Stimulated activated CD8-positive, alpha-beta memory T cell treated with anti-CD3 and anti-CD28 coated beads, Interleukin-7, amount 100 ng/mL, for 24 hours (primary cell): ENCODE results near the gene RNF212B.
A peak's percentile ranks its signal among the peaks of the same experiment; 100 is the strongest.
"Not testable (repeated sequence)": the region's sequence is repeated elsewhere in the genome, so short reads cannot be mapped to it uniquely, and the experiment has no call there.

Source experiments
- DNase-seq: peaks from one replicate; pipeline ENCODE4 v3.0.0-alpha.2; 2020; ENCODE audit warnings: low read depth

RNF212B gene, protein sequence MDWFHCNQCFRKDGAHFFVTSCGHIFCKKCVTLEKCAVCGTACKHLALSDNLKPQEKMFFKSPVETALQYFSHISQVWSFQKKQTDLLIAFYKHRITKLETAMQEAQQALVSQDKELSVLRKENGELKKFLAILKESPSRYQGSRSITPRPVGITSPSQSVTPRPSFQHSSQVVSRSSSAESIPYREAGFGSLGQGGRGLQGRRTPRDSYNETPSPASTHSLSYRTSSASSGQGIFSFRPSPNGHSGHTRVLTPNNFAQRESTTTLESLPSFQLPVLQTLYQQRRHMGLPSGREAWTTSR

DNA sequence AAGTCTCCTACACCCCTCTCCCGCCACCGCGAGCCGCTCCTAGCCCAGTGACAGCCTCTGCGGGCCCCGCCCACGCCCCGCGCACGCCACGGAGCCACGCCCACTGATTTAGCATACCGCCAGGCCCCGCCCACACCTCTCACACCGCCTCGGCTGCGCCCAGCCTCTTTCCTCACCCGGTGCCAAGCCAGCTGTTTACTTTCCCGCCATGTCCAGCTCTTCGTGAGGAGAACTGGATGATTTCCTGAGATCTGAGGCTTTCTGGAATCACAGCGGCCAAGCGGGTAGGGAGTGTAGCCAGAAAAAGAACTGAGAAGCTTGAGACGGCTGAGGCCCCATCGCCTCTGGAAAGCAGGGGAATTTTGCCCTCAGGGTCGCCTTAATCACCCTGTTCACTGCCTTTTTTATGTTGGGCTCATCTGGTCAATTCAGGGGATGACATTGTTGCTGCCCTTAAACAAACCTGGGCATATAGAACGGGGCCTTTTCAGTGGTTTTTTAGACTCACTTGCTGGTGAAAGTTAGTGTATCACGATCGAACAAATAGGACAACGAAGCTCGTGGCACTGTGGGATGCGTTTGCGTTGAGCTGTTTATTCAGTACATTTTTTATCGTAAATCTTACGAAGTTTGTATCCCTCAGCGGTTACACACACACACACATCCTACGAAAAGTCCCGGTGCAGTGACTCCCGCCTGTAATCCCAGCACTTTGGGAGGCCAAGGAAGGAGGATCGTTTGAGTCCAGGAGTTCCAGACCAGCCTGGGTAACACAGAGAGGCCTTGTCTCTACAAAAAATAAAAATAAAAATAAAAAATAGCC lies at the start of gene RNF212B:
TSS of gene RNF212B (plus strand) at position 165 of the 823 bp plus-strand sequence. CDS start 2,410 bp downstream, outside the sequence.
- DNase-seq, result peak; percentile 73

DNA sequence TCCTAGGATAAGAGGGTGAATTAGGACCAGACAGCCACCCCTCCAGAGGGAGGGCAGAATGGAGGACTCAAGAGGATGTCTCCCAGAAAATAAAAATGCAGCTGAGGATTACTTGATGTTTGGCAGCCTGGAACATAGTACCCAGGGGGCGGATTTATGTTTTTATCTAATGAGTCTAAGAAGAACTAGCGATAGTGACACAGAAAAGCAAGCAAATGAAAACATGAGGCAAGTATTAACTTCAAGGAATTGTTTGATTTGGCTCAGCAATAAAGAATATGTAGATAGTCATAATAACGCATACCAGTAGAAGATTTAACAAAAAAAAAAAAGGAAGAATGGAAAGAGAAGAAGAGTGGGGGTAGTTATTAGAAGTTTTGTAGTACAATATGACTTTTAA lies 44.3 kb upstream of the RNF212B start:
- DNase-seq, result no peak

DNA sequence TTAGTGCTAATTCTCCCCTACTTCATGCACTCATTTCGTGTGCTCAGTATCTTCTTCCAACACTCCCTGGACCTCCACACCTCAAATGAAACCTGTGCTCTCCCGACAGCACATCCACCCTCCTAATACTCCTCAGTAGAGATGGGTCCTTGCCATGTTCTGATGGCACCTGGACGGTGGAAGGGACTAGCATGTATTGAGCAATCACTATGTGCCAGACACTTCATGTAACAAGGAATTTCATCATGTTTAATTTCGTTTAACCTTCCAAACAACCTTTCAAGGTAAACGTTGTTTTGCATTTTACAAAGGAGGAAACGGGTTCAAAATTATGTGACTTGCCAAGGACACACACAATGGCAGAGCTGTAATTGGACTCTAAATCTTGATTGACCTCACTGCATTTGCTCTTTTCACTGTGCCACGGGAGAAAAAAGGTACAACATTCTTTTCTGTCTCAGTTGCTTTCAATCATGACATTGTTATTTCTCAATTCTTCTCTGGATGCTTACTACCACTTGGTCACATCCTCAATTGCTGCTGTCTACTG lies 42.1 kb upstream of the RNF212B start:
- no peak for DNase-seq

DNA sequence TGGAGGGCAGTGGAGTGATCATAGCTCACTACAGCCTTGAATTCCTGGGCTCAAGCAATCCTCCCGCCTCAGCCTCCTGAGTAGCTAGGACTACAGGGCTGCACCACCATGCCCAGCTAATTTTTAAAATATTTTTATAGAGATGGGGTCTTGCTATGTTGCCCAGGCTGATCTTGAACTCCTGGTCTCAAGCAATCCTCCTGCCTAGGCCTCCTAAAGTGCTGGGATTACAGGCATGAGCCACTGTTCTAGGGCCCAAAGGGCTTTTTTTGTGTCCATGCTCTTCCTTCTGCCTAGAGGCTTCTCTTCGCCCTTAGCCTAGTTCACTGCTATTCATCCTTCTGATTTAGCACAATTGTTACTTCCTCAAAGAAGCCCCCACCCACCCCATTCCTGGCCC lies 41.2 kb upstream of the RNF212B start:
- not testable (repeated sequence) for DNase-seq

DNA sequence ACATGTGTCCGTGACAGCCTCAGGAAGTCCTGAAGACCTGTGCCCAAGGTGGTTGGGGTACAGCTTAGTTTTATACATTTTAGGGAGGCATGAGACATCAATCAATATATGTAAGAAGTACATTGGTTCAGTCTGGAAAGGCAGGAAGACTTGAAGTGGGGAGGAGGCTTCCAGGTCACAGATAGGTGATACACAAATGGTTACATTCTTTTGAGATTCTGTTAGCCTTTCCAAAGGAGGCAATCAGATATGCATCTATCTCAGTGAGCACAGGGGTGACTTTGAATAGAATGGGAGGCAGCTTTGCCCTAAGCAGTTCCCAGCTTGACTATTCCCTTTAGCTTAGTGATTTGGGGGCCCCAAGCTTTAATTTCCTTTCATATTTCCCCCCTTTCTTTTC lies 38.6 kb upstream of the RNF212B start:
- not testable (repeated sequence) for DNase-seq

DNA sequence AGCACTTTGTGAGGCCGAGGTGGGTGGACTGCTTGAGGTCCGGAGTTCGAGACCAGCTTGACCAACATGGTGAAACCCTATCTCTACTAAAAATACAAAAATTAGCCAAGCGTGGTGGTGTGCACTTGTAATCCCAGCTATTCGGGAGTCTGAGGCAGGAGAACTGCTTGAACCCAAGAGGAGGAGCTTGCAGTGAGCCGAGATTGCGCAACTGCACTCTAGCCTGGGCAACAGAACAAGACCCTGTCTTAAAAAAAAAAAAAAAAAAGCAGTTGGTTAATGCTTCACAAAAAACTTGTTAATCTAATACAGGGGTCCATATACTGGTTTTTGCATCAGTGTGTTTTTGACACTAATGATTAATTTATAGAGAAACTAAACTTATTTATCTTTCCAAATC lies 35.7 kb upstream of the RNF212B start:
- DNase-seq, result no peak

DNA sequence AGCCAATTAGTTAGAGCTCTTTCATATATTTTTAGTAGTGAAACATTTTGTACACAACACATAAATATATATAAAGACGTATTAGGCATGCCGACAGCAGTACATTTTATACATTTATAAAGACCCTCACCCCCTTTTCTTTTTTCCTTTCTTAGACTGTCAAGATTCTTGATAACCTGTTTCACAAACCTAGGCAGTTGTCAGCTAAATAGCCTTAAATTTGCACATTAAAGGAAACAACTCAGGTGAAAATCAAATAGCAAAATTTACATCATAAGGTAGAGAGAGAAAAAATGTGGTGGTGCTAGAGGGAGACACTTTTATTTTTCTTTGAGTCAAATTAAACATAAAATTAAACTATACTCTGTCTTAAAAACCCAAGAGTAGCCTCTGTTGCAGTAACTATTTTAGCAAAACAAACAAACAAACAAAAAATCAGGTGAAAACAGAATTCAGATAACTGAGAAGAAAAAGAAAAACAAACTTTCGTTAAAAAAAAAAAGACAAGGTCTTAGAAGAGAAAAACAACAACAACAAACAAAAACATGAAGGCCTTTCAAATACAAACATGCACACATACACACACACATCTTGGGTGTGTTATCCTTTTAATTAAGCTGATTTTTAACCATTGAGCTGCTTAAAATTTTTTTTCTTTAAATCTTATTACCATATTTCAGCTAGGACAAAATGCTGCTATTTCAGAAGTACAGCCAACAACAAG lies 31.2 kb upstream of the RNF212B start:
- DNase-seq, result no peak

DNA sequence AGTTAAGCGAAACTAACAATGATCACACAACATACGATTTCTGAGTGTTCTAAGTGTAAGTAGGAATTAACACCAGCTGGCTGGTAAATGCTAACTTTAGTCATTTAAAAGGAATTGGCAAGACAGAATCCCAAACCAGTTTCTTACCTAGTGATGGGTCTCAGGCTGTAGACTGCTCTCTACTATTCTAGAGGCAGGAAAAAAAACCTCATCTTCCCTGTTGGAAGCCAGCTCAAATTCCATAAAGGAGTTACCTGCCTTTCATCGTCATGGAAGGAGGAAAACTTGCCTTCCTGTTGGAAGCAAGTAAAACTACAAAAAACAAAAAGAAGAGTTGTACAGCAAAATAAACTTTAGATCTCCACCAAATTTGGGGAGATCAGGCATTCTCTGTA lies 30.6 kb upstream of the RNF212B start:
- no peak for DNase-seq

DNA sequence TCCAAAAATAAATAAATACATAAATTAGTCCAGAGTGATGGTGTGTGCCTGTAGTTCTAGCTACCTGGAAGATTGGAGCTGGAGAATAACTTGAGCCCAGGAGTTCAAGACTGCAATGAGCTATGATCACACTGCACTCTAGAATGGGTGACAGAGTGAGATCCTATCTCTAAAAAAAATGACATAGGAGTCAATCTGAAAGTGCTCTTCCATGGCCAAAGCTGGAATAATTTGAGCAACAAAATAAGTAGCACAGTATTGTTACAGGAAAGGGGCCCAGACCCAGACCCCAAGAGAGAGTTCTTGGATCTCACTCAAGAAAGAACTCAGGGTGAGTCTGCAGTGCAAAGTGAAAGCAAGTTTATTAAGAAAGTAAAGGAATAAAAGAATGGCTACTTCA lies 29.4 kb upstream of the RNF212B start:
- no peak for DNase-seq

DNA sequence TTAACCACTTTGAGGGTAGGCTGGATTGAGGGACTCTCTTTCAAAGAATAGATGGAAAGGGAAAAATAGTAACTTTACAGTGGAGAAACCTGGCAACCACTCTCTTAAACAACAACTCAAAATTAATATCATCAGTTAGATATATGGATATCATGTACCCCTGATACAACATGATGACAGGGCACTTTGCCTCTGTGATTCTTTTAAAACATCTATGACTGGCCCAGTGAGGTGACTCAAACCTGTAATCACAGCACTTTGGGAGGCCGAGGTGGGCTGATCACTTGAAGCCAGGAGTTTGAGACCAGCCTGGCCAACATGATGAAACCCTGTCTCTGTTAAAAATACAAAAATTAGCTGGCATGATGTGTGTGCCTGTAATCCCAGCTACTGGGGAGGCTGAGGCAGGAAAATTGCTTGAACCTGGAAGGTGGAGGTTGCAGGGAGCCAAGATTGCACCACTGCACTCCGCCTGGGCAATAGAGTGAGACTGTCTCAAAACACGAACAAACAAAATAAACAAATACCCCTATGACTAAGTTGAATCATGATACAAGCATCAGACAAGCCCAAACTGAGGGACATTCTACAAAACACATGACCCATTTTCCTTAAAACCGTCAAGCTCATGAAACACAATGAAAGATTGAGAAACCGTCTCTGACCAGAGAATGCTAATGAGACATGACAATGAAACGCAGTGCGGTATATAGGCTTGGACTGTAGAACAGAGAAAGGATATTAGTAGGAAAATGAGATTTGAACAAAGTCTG lies 27.9 kb upstream of the RNF212B start:
- no peak for DNase-seq

DNA sequence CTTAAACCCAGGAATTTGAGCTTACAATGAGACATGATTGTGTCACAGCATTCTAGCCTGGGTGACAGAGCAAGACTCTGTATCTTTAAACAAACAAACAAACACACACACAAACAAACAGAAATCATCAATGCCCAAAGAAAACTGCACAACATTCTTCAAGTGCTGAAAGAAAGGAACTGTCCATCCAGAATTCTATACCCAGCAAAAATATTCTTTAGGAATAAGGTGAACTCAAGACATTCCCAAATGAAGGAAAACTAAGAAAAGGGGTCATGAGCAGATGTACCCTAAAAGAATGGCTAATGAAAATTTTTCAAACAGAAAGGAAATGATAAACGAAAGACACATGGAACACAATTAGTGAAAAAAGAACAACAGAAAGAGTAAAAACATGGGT lies 22.3 kb upstream of the RNF212B start:
- DNase-seq, result no peak

DNA sequence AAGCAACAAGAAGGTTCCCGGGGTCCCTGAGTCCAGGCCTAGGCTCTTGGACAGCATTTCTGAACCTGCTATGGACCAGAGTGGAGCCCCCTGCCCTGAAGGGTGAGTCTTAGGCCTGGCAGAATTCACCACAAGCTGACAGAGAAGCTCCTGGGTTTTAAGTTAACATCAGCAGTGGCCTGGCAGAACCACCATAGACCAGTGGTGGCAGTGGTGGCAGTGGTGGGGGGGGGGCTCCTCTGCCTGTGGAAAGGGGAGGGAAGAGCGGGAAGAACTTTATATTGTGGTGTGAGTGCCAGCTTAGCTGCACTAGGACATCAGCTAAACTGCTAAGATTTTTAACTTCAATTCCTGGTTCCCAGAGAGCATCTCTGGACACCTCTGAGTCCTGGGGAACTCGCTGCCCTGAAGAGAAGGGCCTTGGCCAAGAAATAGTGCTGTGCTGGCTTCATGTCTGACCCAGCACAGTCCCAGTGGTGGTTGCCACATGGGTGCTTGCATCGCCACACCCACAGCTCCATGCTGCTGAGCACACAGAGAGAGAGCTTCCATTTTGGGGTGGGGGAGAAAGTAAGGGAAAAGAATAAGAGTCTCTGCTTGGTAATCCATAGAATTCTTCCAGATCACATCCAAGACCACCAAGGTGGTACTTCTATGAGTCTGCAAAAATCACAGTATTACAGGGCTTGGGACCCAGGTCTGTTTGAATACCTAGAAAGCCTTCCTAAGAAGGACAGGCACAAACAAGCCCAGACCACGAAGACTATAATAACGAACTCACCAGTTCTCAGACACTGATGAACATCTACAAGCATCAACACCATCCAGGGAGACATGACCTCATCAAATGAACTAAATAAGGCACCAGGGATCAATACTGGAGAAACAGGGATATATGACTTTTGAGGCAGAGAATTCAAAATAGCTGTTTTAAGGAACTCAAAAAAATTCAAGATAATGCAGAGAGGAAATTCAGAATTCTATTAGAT lies 20.4 kb upstream of the RNF212B start:
- no peak for DNase-seq

DNA sequence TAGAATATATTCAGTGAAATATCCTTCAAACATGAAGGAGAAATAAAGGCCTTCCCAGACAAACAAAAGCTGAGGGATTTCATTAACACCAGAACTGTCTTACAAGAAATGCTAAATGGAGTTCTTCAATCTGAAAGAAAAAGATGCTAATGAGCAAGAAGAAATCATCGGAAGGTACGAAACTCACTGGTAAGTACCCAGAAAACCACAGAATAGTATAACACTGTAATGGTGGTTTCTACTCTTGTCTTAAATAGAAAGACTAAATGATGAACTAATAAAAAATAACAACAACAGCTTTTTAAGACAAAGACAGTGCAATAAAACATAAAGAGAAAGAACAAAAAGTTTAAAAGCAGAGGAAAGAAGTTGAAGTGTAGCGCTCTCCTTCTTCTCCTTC lies 18.7 kb upstream of the RNF212B start:
- no peak for DNase-seq

DNA sequence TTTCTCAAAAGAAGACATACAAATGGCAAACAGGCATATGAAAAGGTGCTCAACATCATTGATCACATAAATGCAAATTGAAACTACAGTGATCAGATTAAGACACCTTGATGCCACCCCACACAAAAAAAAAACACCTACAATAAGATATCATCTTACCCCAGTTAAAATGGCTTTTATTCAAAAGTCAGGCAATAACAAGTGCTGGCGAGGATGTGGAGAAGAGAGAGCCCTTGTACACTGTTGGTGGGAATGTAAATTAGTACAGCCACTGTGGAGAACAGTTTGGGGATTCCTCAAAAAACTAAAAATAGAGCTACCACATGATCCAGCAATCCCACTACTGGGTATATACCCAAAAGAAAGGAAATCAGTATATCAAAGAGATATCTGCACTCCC lies 12.8 kb upstream of the RNF212B start:
- not testable (repeated sequence) for DNase-seq

DNA sequence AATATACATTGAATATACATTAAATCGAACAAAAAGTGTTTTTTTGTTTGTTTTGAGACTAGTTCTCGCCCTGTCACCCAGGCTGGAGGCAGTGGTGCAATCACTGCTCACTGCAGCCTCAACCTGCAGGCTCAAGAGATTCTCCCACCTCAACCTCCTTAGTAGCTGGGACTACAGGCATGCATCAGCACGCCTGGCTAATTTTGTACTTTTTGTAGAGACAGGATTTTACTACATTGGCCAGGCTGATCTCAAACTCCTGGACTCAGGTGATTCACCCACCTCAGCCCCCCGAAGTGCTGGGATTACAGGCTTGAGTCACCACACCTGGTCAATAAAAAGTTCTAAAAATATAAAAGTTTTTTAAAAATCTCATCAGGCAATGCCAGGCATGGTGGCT lies 10.2 kb upstream of the RNF212B start:
- DNase-seq, result no peak

DNA sequence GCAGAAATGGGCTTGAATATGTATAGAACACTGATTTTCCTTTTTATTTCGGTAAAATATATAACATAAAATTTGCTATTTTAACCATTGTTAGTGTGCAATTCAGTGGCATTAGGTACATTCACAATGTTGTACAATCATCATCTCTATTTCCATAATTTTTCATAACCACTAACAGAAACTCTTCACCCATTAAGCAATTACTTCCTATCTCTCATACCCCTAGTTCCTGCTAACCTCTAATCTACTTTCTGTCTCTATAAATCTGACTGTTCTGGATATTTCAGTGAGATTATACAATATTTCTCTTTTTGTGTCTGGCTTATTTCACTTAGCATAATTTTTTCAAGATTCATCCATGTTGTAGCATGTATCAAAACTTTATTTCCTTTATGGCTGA lies 8.9 kb upstream of the RNF212B start:
- no peak for DNase-seq

DNA sequence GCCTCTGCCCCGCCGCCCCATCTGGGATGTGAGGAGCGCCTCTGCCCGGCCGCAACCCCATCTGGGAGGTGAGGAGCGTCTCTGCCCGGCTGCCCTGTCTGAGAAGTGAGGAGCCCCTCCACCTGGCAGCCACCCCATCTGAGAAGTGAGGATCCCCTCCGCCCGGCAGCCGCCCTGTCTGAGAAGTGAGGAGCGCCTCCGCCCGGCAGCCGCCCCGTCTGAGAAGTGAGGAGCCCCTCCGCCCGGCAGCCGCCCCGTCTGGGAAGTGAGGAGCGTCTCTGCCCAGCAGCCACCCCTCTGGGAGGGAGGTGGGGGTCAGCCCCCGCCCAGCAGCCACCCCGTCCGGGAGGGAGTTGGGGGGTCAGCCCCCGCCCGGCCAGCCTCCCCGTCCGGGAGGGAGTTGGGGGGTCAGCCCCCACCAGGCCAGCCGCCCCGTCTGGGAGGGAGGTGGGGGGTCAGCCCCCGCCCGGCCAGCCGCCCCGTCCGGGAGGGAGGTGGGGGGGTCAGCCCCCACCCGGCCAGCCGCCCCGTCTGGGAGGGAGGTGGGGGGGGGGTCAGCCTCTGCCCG lies 5.4 kb upstream of the RNF212B start:
- DNase-seq, result not testable (repeated sequence)

DNA sequence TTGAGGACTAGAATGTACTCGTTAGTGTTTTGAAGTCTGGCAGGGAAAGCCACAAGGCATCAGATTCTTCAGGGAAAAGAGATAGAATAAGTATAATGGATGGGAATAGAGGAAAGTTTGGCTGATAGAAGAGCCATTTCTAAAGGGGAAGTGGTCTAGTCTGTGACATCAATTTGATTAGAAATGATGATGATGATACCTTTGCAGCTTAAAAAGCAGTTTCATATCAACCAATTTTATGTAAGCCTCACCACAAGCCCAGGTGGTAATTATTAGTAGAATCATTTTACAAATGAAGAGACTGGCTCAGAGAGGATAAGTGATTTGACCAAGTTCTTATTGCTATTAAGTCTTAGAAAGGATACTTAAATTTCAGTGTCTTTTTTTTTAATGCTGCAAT lies 2.9 kb downstream of the RNF212B start:
- no peak for DNase-seq

DNA sequence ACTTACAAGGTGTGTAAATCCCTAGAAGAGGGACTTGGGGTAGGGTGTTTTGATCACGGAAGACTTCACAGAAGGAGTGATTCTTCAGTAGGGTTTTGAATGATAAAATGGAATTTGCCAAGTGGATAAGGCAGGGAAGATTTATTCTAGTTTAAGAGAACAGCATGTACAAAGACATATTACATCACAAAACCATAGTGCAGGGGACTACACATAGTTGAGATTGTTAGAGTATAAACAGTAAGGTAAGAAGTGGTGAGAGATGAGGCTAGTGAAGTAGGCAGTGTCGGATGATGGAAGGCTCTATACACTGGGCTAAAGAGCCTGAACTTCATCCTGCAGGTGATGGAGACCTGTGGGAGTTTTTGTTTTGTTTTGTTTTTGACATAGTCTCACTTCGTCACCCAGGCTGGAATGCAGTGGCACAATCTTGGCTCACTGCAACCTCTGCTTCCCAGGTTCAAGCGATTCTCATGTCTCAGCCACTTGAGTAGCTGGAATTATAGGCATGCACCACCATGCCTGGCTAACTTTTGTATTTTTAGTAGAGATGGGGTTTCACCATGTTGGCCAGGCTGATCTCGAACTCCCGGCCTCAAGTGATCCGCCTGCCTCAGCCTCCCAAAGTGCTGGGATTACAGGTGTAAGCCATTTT lies 3.5 kb downstream of the RNF212B start:
- DNase-seq, result not testable (repeated sequence)

DNA sequence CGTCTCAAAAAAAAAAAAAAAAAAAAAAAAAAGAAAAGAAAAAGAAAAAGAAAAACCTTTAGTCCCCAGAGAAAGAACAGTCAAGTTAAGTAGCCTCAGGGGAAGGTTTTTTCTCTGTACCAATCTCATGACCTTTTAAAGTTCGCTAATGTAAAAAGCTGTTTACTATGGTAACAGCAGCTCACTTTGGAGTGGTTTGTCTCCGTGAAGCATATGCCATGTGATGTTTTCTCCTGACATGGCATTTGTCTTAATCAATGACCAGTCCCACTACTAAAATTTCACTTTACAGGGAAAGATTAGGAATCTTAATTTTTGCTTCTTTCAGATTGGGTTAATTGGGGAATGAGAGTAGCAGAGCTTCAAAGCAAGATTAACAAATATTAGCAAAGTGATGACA lies 4.3 kb downstream of the RNF212B start:
- no peak for DNase-seq
